DND-41 (cell line): Measurements from ENCODE around the gene ATF6.

Source experiments
- CTCF ChIP-seq: IDR thresholded peaks from 2 replicates; pipeline ENCODE4 v1.5.1; 2012; ENCODE audit warnings: borderline replicate concordance, low read length, moderate library complexity, mild to moderate bottlenecking; ENCODE audit not compliant: poor library complexity, severe bottlenecking; ENCODE audit errors: extremely low read depth
- EZH2 ChIP-seq: IDR thresholded peaks from 3 replicates; pipeline ENCODE4 v1.6.1; 2012; ENCODE audit warnings: borderline replicate concordance, low read depth, mild to moderate bottlenecking, moderate library complexity, low read length, inconsistent platforms; ENCODE audit not compliant: severe bottlenecking

- TF ChIP-seq CTCF (no peak), EZH2 (no peak)
Measured at GRCh38 chr1:161943737-161944136, 177.6 kb downstream of the ATF6 start.
